Stomach smooth muscle (tissue), 2 donors: ENCODE data around the gene CD79B.

Experiments used
- H3K27ac ChIP-seq: one replicate; pipeline ENCODE4 v1.7.0; 2013; ENCODE audit warnings: mild to moderate bottlenecking, low read length, inconsistent platforms
- H3K27me3 ChIP-seq, 2 donors: one replicate each; pipeline ENCODE4 v1.7.0; 2013; ENCODE audit warnings: low read length in 2 of 2; ENCODE audit not compliant: insufficient read depth in 2 of 2, control insufficient read depth in 1 of 2
- H3K36me3 ChIP-seq, 2 donors: one replicate each; pipeline ENCODE4 v1.7.0; 2013; ENCODE audit warnings: low read length in 2 of 2; ENCODE audit not compliant: control insufficient read depth in 2 of 2, insufficient read depth in 2 of 2
- H3K4me1 ChIP-seq: one replicate; pipeline ENCODE4 v1.7.0; 2013; ENCODE audit warnings: low read length; ENCODE audit not compliant: control insufficient read depth, insufficient read depth
- H3K4me3 ChIP-seq, 2 donors: one replicate each; pipeline ENCODE4 v1.7.0; 2013; ENCODE audit warnings: low read length in 2 of 2
- H3K9ac ChIP-seq, 2 donors: one replicate each; pipeline ENCODE4 v1.7.0; 2013; ENCODE audit warnings: low read length in 2 of 2, mild to moderate bottlenecking in 1 of 2
- H3K9me3 ChIP-seq, 2 donors: one replicate each; pipeline ENCODE4 v1.7.0; 2013; ENCODE audit warnings: low read length in 2 of 2; ENCODE audit not compliant: control insufficient read depth in 2 of 2
- donor health status: healthy.
- donor health status: Pancreatic carcinoma.

The CD79B gene

DNA sequence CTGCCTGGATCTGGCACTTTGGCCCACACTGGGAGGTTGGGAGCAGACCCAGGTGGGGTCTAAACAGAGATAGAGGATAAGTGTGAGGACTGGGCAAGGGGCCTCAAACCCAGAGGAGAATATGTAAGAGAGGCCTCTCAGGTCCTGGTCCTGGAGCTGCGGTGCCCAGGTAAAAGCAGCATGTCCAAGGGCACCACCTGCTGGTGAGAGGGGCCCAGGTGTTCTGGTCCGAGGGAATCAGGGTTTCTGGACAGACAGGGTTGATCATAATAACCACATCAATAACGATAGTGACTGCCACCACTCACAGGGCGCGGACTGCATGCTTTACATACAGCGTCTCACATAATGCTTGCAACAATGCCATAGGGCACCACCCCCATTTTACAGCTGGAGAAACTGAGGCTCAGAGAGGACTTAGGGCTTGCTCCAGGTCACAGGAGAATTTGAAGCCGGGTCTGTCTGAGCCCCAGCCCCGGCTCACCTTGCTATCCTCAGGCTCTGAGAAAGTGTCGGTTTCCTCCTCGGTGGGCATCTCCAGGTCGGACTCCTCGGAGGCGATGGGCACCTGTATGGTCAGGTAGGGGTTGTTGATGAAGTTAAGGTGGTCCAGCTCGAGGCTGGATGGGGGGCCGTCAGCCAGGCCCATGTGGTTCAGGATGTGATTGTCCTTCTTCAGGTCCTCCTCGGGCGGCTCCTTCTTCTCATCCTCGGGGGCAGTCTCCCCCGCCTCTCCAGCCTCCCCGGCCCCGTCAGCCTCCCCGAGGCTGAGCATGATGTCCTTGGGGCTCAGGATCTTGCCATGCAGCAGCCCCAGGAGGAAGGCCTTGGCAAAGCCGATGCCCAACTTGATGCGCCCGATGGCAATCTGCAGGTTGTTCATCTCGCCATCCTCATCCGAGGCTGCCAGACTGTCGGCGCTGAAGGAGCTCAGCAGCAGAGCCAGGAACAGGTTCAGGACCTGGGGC is 19.1 kb upstream of the CD79B start:
- H3K9ac ChIP-seq, result no peak overlapping the region
- no peak overlapping the region for H3K4me3 ChIP-seq
- no peaks in the 10 kb centered on the region for H3K36me3 ChIP-seq
- peaks cover 3 to 7% of the 10 kb centered on the region in 2 donors for H3K27me3 ChIP-seq
- H3K27ac ChIP-seq, result no peak overlapping the region
- H3K9me3 ChIP-seq, result no peaks in the 10 kb centered on the region
- no peaks in the 10 kb centered on the region for H3K4me1 ChIP-seq

DNA sequence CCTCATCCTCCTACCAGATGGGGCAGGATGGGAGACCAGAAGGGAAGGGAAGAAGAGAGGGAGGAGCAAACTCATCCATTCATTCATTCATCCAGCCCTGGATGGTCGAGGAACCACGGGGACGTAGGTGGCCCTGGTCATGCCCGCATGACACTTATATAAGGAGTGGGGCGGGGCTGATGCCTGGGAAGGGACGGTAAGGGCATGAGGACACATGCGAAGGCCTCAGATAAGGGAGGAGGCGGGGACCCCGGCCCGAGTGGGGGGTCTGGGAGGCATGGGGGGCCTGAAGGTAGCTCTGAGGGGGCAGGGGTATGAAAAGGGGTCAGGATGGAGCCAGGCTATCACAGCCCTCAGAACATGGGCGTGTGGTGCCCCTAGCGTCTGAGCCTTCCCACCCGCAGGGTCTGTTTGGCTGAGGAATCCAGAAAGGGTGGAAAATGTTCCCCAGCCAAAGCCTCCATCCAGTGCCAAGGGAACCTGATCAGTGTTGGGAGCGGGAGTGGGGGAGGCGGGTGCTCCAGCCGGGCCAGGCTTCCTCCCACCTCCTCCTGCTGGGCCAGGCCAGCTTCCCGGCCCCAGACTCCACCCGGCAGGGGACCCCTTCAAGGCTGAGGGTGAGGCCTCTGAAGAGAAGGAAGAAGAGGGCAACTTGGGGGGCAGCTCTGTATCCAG is 17.6 kb upstream of the CD79B start:
- no peaks in the 10 kb centered on the region for H3K9me3 ChIP-seq
- no peaks in the 10 kb centered on the region for H3K36me3 ChIP-seq
- no peak overlapping the region for H3K4me3 ChIP-seq
- H3K9ac ChIP-seq, result no peak overlapping the region
- H3K4me1 ChIP-seq, result no peaks in the 10 kb centered on the region
- peaks cover 3 to 7% of the 10 kb centered on the region in 2 donors for H3K27me3 ChIP-seq
- no peak overlapping the region for H3K27ac ChIP-seq

DNA sequence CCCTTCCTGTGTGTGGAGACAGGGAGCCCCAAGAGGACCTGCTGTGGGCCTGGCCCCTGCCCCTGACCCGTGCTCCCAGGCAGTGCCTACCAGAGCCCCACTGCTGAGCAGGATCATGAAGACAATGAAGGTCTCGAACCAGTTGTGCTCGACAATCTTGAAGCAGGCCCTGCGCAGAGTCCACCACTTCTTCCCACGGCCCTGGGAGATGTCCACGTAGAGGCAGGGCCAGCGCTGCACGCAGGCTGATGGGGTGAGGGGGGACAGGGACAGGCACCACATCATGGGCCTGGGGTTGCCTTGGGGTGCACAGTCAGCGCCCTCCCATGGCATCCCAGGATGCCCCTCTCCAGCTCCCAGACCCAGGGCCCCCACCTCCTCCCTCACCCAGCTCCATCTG is 16.4 kb upstream of the CD79B start:
- Histone ChIP-seq H3K27me3 (peaks cover 3 to 7% of the 10 kb centered on the region in 2 donors), H3K36me3 (no peaks in the 10 kb centered on the region), H3K9ac (no peak overlapping the region), H3K4me3 (no peak overlapping the region), H3K4me1 (no peaks in the 10 kb centered on the region), H3K27ac (no peak overlapping the region), H3K9me3 (no peaks in the 10 kb centered on the region)

DNA sequence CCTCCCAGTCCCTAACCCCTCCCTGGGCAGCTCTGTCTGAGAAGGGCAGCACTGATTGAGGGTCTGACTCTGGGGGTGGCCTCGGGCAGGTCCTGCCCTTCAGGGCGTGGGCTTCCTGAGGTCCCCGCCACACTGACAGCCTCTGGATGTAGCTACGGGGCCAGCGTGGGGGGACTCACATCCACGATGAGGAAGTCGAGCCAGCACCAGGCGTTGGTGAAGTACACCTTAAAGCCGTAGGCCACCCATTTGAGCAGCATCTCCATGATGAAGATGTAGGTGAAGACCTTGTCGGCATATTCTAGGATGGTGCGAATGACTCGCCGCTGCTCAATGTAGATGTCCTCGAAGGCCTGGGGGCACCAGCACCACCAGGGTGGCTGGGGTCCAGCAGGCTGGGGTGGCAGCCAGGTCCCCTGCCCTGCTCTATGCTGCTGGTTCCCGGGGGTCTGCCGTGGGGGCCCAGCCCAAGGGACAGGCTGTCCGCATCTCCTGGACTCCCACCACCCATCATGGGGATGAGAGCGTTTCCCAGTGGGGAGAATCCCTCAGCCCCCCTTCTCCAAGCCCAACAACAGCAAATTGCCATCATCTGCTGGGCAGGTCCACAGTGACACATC is 15.7 kb upstream of the CD79B start:
- Histone ChIP-seq H3K27me3 (peaks cover 3 to 7% of the 10 kb centered on the region in 2 donors), H3K36me3 (no peaks in the 10 kb centered on the region), H3K4me3 (no peak overlapping the region), H3K9me3 (no peaks in the 10 kb centered on the region), H3K9ac (no peak overlapping the region), H3K4me1 (no peaks in the 10 kb centered on the region), H3K27ac (no peak overlapping the region)

DNA sequence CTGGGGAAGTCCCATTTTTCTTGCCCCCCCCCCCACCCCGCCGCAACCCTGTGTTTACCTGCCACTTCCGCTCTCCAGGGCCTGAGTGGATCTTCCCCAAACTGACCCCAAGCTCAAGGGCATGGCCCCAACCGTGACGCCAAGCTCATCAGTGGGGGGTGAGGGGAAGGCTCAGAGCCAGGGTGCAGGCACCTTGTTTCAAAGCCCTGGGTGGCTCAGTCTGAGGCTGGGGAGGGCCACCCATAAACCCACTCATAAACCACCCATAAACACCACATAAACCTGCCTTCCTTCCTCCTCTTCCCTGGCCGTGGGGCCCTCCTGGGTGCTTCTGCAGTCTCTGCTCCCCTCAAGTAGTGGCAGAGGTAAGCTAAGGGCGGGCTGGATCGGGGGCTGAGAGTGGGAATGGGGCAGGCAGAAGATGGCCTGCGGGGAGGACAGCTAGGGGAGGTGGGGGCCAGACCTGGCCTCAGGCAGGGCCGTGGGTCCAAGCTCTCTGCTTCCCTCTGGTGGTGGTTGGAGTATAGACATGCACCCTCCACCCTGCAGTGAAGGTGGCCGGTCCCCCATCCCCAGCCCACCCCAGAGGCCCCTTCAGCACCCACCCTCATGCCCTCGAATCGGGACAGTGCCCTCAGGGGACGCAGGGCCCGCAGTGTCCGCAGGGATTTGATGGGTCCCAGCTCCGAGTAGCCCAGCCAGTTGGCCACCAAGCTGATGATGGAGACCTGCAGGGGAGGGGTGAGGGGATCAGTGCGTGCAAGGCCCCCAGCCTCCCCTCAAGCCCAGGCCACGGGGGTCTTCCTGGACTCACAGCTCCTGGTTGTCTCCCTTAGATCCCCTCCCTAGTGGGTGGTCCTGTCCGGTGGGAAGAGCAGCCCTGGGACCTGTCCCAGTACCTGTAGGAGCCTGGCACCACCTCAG is 14.6 kb upstream of the CD79B start:
- peaks cover 3 to 7% of the 10 kb centered on the region in 2 donors for H3K27me3 ChIP-seq
- no peaks in the 10 kb centered on the region for H3K36me3 ChIP-seq
- H3K4me3 ChIP-seq, result no peak overlapping the region
- H3K9me3 ChIP-seq, result no peaks in the 10 kb centered on the region
- H3K4me1 ChIP-seq, result no peaks in the 10 kb centered on the region
- no peak overlapping the region for H3K9ac ChIP-seq
- H3K27ac ChIP-seq, result no peak overlapping the region

DNA sequence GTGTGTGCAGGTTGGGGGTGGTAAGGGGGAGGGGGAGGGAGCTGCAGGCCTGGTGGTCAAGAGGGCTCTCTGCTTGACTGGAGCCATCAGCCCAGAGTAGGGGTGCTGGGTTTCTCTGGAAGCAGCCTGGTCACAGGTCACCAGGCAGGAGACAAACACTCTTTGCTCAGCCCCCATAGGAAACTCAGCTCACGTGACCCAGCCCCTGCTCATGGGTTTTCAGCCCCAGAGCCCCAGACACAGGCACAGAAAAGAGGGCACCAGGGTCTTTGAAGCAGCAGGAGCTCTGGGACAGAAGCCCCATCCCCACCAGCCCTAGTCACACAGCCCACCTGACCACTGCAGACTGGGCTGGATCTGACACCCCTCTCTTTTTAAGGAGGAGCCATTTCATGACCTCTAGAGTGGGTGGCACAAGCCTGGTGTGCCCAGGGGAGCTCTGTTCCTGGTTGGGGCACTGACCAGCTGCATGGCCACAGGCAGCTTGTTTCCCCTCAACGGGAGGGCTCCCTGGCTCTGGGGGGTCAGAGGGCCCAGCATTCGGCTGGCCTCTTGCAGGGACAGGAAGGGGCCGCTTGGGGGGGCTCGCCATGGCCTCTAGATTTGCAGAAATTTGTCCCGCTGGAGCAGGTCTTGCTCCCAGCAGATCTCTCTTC is 13.8 kb upstream of the CD79B start:
- no peaks in the 10 kb centered on the region for H3K36me3 ChIP-seq
- H3K9ac ChIP-seq, result no peak overlapping the region
- no peak overlapping the region for H3K27ac ChIP-seq
- H3K9me3 ChIP-seq, result no peaks in the 10 kb centered on the region
- H3K27me3 ChIP-seq, result peaks cover 3 to 7% of the 10 kb centered on the region in 2 donors
- no peak overlapping the region for H3K4me3 ChIP-seq
- no peaks in the 10 kb centered on the region for H3K4me1 ChIP-seq

DNA sequence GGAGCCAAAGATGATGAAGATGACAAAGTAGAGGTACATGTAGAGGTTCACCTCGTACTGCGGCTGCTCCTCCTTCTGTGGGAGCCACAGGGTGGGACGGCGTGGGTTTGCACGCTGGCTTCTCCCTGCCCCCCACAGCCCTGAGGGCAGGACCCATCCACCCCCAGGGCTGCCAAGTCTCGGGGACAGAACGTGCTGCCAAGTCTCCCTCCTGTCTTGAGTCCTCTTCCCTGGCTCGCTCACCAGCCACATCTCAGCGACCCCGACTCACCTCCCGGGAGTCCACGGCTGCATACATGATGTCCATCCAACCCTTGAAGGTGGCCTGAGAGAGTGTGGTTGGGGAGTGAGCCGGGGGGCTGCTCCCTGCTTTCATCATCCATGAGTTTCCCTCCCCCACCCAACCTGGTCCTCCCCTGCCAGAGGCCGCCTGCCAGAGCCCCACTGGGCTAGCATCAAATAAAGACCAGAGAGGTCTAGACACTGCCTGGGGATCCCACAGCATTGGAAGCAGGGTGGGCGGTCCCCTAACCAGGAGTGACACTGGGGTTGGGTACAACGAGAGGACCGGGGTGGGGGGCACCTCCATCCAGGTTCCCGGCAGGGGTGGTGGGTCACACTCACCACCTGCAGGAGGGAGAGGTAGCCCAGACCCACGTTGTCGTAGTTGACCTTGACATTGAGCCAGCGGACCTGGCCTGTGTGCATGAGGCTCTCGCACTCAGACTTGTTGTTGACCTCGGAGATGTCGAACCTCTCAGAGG is 12.8 kb upstream of the CD79B start:
- Histone ChIP-seq H3K27me3 (peaks cover 3 to 7% of the 10 kb centered on the region in 2 donors), H3K27ac (no peak overlapping the region), H3K9ac (no peak overlapping the region), H3K9me3 (no peaks in the 10 kb centered on the region), H3K4me3 (no peak overlapping the region), H3K36me3 (no peaks in the 10 kb centered on the region), H3K4me1 (no peaks in the 10 kb centered on the region)

DNA sequence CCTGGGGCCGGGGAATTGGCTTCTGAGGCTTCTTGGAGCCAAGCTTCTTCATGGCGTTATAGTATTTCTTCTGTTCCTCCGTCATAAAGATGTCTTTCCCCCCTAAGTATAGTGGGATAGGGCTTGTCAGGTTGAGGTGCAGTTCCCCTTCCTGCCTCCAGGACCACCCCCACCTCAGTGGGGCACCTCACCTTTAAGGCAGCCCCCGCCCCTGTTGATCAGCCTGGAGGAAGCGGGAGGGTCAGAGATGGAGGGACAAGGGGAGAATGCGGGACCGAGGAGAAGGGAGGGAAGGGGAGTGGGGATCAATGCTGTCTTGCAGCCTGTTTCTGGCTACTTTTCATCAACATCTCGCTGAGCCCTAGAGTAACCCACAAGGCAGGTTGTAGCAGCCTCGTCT is 11.6 kb upstream of the CD79B start:
- Histone ChIP-seq H3K36me3 (no peaks in the 10 kb centered on the region), H3K4me1 (no peaks in the 10 kb centered on the region), H3K27me3 (peaks cover 0 to 3% of the 10 kb centered on the region in 2 donors), H3K9ac (no peak overlapping the region), H3K9me3 (no peaks in the 10 kb centered on the region), H3K27ac (no peak overlapping the region), H3K4me3 (no peak overlapping the region)

DNA sequence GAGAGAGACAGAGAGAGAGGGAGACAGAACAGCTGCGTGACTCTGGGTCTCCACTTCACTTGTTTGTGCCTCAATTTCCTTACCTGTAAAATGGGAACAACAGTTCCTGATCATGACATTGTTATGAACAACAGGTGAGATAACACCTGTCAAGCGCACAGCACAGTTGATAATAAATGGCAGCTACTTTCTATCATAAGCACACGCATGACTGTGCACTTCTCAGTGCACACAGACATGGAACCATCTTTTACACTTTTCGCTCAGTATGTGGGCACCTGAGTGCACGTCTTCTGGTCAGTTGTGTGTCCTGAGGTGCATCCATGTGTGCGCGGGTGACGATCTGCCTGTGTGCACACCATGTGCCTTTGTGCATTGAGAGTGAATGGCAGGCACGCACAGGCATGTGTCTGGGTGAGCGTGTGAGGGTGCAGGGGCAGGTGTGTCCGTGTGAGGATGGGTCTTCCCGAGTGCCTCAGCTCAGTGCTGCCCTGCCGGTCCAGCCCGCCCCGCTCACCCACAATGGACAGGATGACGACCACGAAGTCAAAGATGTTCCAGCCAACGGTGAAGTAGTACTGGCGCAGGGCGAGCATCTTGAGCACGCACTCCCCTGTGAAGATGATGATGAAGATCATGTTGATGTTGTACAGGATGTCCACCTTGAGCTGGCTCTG is 10.3 kb upstream of the CD79B start:
- no peaks in the 10 kb centered on the region for H3K9me3 ChIP-seq
- no peaks in the 10 kb centered on the region for H3K36me3 ChIP-seq
- H3K4me3 ChIP-seq, result no peak overlapping the region
- no peaks in the 10 kb centered on the region for H3K27me3 ChIP-seq
- H3K4me1 ChIP-seq, result no peaks in the 10 kb centered on the region
- H3K27ac ChIP-seq, result no peak overlapping the region
- H3K9ac ChIP-seq, result no peak overlapping the region
